ENCODE data around the gene KIAA0513. TPM values are rescaled to one million over a fixed set of nuclear protein-coding genes. Genes with fewer than 3 reads are reported as not detected.

The KIAA0513 gene
- total and polyA plus RNA-seq, 2 of the 13 experiments (the other 11 are each of a cell fraction or from before 2014, with no cell fraction given) = 1.8 TPM

GRCh38 chr16:85010931-85011845, 16.4 kb upstream of the KIAA0513 start, which contains the start of gene ZDHHC7 (continued):
- TF ChIP-seq SAFB2 (CRISPR knock-in tag; IDR thresholded peaks at IDR 0.05; ENCODE audit: borderline replicate concordance, low read depth) (peak; percentile 84), ZNF431 (CRISPR knock-in tag; IDR thresholded peaks at IDR 0.05; ENCODE audit: borderline replicate concordance, low read depth) (peak; percentile 10; the same call in 1 of the 2 replicates), REL (CRISPR knock-in tag; conservative IDR thresholded peaks at IDR 0.05) (peak; percentile 67; the same call in 1 of the 2 replicates), MLLT10 (CRISPR knock-in tag; IDR thresholded peaks at IDR 0.05) (no peak), SMAD1 (CRISPR knock-in tag; IDR thresholded peaks at IDR 0.05; ENCODE audit: borderline replicate concordance, low read depth) (no peak), ZNF709 (CRISPR knock-in tag; IDR thresholded peaks at IDR 0.05) (peak; percentile 64), ZNF124 (CRISPR knock-in tag; IDR thresholded peaks at IDR 0.05) (peak; percentile 62; the same call in 1 of the 2 replicates), FOXA1 (IDR thresholded peaks at IDR 0.05) (no peak), FOXA1 (CRISPR knock-in tag; IDR thresholded peaks at IDR 0.05) (no peak), MED8 (CRISPR knock-in tag; IDR thresholded peaks at IDR 0.05; ENCODE audit: insufficient replicate concordance) (peak; percentile 60), ZNF446 (CRISPR knock-in tag; IDR thresholded peaks at IDR 0.05) (no peak; the same call in 1 of the 2 replicates), ZNF574 (CRISPR knock-in tag; IDR thresholded peaks at IDR 0.05) (peak; percentile 93), THAP11 (CRISPR knock-in tag; IDR thresholded peaks at IDR 0.05) (peak; percentile 92), SYNCRIP (IDR thresholded peaks at IDR 0.05; ENCODE audit: insufficient read depth, low read depth, low read length) (no peak), JDP2 (CRISPR knock-in tag; IDR thresholded peaks at IDR 0.05; ENCODE audit: borderline replicate concordance) (peak; percentile 68; the same call in 1 of the 2 replicates), ZNF558 (CRISPR knock-in tag; IDR thresholded peaks at IDR 0.05; ENCODE audit: borderline replicate concordance) (peak; percentile 82; the same call in 1 of the 2 replicates), ZNF501 (CRISPR knock-in tag; IDR thresholded peaks at IDR 0.05) (peak; percentile 96), SIN3B (IDR thresholded peaks at IDR 0.05; ENCODE audit: low read length) (0 out of 2 replicates have a peak, but pooled peaks have one; percentile 16), MYC (CRISPR knock-in tag; IDR thresholded peaks at IDR 0.05; ENCODE audit: borderline replicate concordance) (peak; percentile 66; the same call in 1 of the 2 replicates), ARNT2 (CRISPR knock-in tag; IDR thresholded peaks at IDR 0.05; ENCODE audit: low read depth) (peak; percentile 76; the same call in 1 of the 2 replicates), AHR (CRISPR knock-in tag; IDR thresholded peaks at IDR 0.05) (no peak), ZNF75D (CRISPR knock-in tag; IDR thresholded peaks at IDR 0.05; ENCODE audit: borderline replicate concordance) (no peak), POLR2A (IDR thresholded peaks at IDR 0.05; ENCODE audit: insufficient read depth in 1 of 2, low read depth in 2 of 2, low read length in 2 of 2) (peak; percentile 91 to 93; a peak in 3 of 4 replicates)
- TF ChIP-seq, protein P1, sequence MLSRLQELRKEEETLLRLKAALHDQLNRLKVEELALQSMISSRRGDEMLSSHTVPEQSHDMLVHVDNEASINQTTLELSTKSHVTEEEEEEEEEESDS (CRISPR knock-in tag; IDR thresholded peaks at IDR 0.05; ENCODE audit: borderline replicate concordance) = no peak
- TF ChIP-seq, protein P2, sequence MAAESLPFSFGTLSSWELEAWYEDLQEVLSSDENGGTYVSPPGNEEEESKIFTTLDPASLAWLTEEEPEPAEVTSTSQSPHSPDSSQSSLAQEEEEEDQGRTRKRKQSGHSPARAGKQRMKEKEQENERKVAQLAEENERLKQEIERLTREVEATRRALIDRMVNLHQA (CRISPR knock-in tag; IDR thresholded peaks at IDR 0.05) = no peak
- TF ChIP-seq, protein P3, sequence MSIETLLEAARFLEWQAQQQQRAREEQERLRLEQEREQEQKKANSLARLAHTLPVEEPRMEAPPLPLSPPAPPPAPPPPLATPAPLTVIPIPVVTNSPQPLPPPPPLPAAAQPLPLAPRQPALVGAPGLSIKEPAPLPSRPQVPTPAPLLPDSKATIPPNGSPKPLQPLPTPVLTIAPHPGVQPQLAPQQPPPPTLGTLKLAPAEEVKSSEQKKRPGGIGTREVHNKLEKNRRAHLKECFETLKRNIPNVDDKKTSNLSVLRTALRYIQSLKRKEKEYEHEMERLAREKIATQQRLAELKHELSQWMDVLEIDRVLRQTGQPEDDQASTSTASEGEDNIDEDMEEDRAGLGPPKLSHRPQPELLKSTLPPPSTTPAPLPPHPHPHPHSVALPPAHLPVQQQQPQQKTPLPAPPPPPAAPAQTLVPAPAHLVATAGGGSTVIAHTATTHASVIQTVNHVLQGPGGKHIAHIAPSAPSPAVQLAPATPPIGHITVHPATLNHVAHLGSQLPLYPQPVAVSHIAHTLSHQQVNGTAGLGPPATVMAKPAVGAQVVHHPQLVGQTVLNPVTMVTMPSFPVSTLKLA (IDR thresholded peaks at IDR 0.05) = no peak

All from HepG2 (cell line).